HCT116 (cell line): ENCODE results near the gene CADM3. TPM values are rescaled to one million over a fixed set of nuclear protein-coding genes. Genes with fewer than 3 reads are reported as not detected.

Experiments used
- ATAC-seq: fragments of 200-7000 bp; cut with Tn5 transposase; 2 replicates; pipeline ENCODE4 v1.9.1; 2020; ENCODE audit warnings: mild to moderate bottlenecking, moderate library complexity
- BruUV-seq: library from RNA; stranded (reverse); fragments of 400-500 nt; replicated peaks from 2 replicates; lab custom pipeline; 2021; lab: Mats Ljungman, UMichigan
- CTCF ChIA-PET: fragments of 300-600 bp; sonication (Branson Sonifier 250); formaldehyde crosslinking; loops from one replicate; lab custom pipeline; 2021; ENCODE audit warnings: antibody characterized with exemption; lab: Charles Lee
- POLR2A ChIA-PET: fragments of 300-600, 350-600 bp; sonication (Branson Sonifier 250); formaldehyde crosslinking; loops from one replicate; lab custom pipeline; 2021; ENCODE audit warnings: antibody characterized with exemption; lab: Charles Lee
- RAD21 ChIA-PET, 2 experiments: fragments of 300-600 bp; sonication (Branson Sonifier 250); formaldehyde crosslinking; loops; one replicate each; lab custom pipeline; 2023; ENCODE audit warnings: low total read pairs in 2 of 2; ENCODE audit not compliant: uncharacterized antibody in 2 of 2, unreplicated experiment in 2 of 2, low non-redundant PET in 1 of 2; lab: Charles Lee
- DNase-seq: peaks from one replicate; pipeline ENCODE4 v3.0.0-alpha.2; 2010; ENCODE audit warnings: low read depth, low spot score
- H2AFZ ChIP-seq: fragments of 200-600 bp; shearing (Covaris generic), sonication (generic); 2 replicates; pipeline ENCODE4 v1.6.1; 2017; ENCODE audit warnings: low read depth, mixed run types, mixed read lengths, antibody characterized with exemption, low read length; ENCODE audit not compliant: poor library complexity, severe bottlenecking
- H3K27ac ChIP-seq: 2 replicates; pipeline ENCODE4 v1.5.1; 2012; ENCODE audit warnings: low read depth, low read length
- H3K27me3 ChIP-seq: fragments of 200-600 bp; sonication (generic); 2 replicates; pipeline ENCODE4 v1.6.1; 2016; ENCODE audit warnings: mixed run types, low read length, mixed read lengths; ENCODE audit not compliant: insufficient read depth
- H3K36me3 ChIP-seq, 2 experiments: fragments of 200-500 bp in 1 of 2; fragments of 200-600 bp in 1 of 2; sonication (Bioruptor generic) in 1 of 2; sonication (generic) in 1 of 2; 2 replicates each; pipeline versions ENCODE4 v1.5.1 to v1.6.1; 2014 to 2016; ENCODE audit warnings: low read length in 2 of 2, inconsistent platforms in 1 of 2, mixed read lengths in 1 of 2, mixed run types in 1 of 2; ENCODE audit not compliant: insufficient read depth in 2 of 2, control insufficient read depth in 1 of 2
- H3K4me1 ChIP-seq, 2 experiments: fragments of 200-600 bp in 1 of 2; sonication (generic) in 1 of 2; 2 replicates each; pipeline versions ENCODE4 v1.5.1 to v1.6.1; 2012 to 2017; ENCODE audit warnings: low read length in 2 of 2, inconsistent platforms in 1 of 2, mild to moderate bottlenecking in 1 of 2, mixed read lengths in 1 of 2, mixed run types in 1 of 2, moderate library complexity in 1 of 2; ENCODE audit not compliant: insufficient read depth in 2 of 2, control insufficient read depth in 1 of 2
- H3K4me2 ChIP-seq: fragments of 200-600 bp; sonication (generic); 2 replicates; pipeline ENCODE4 v1.6.1; 2017; ENCODE audit warnings: mixed run types, low read length, mixed read lengths
- H3K4me3 ChIP-seq, 2 experiments: fragments of 200-600 bp in 1 of 2; sonication (generic) in 1 of 2; replicated peaks in 1 of 2; 2 replicates each; pipeline ENCODE4 v1.5.1; 2011 to 2016; ENCODE audit warnings: low read length in 2 of 2, control low read depth in 1 of 2, low read depth in 1 of 2, mild to moderate bottlenecking in 1 of 2, mixed read lengths in 1 of 2, mixed run types in 1 of 2
- H3K79me2 ChIP-seq: fragments of 200-600 bp; sonication (generic); 2 replicates; pipeline ENCODE4 v1.6.1; 2017; ENCODE audit warnings: mild to moderate bottlenecking, mixed run types, low read length, moderate library complexity, mixed read lengths; ENCODE audit not compliant: insufficient read depth
- H3K9ac ChIP-seq: fragments of 200-600 bp; sonication (generic); 2 replicates; pipeline ENCODE4 v1.6.1; 2016; ENCODE audit warnings: low read length, mixed read lengths
- H3K9me2 ChIP-seq: fragments of 200-600 bp; sonication (generic), shearing (Covaris generic); 2 replicates; pipeline ENCODE4 v1.6.1; 2017; ENCODE audit warnings: mixed run types, mild to moderate bottlenecking, moderate library complexity; ENCODE audit not compliant: insufficient read depth
- H3K9me3 ChIP-seq, 2 experiments: fragments of 200-500 bp in 1 of 2; fragments of 200-600 bp in 1 of 2; sonication (Bioruptor generic) in 1 of 2; sonication (generic) in 1 of 2; 2 replicates each; pipeline ENCODE4 v1.6.1; 2014 to 2017; ENCODE audit warnings: low read length in 2 of 2, mixed read lengths in 2 of 2, inconsistent platforms in 1 of 2, low read depth in 1 of 2, mild to moderate bottlenecking in 1 of 2, mixed run types in 1 of 2, moderate library complexity in 1 of 2; ENCODE audit not compliant: control insufficient read depth in 1 of 2, insufficient read depth in 1 of 2
- H4K20me1 ChIP-seq: fragments of 200-600 bp; sonication (generic), shearing (Covaris generic); 2 replicates; pipeline ENCODE4 v1.6.1; 2017; ENCODE audit warnings: mixed run types, mild to moderate bottlenecking, moderate library complexity; ENCODE audit not compliant: insufficient read depth
- CBX3 ChIP-seq: IDR thresholded peaks from 2 replicates; pipeline ENCODE4 v1.6.1; 2012; ENCODE audit warnings: low read depth
- CEBPB ChIP-seq: IDR thresholded peaks from 2 replicates; pipeline ENCODE4 v1.6.1; 2012; ENCODE audit warnings: low read depth
- EGR1 ChIP-seq: IDR thresholded peaks from 2 replicates; pipeline ENCODE4 v1.6.1; 2012; ENCODE audit warnings: low read depth
- ELF1 ChIP-seq: IDR thresholded peaks from 2 replicates; pipeline ENCODE4 v1.6.1; 2012; ENCODE audit warnings: low read depth, borderline replicate concordance
- EZH2 ChIP-seq: fragments of 200-600 bp; sonication (generic); IDR thresholded peaks from 2 replicates; pipeline ENCODE4 v1.6.1; 2017; ENCODE audit warnings: antibody characterized with exemption, mixed run types
- FOSL1 ChIP-seq: IDR thresholded peaks from 2 replicates; pipeline ENCODE4 v1.6.1; 2012; ENCODE audit warnings: low read depth
- JUND ChIP-seq: IDR thresholded peaks from 2 replicates; pipeline ENCODE4 v1.6.1; 2012
- MAX ChIP-seq: IDR thresholded peaks from 2 replicates; pipeline ENCODE4 v1.6.1; 2012
- POLR2A ChIP-seq: IDR thresholded peaks from 2 replicates; pipeline ENCODE4 v1.7.0; 2011; ENCODE audit warnings: borderline replicate concordance; ENCODE audit not compliant: insufficient read depth, insufficient read length; ENCODE audit errors: extremely low read depth
- RAD21 ChIP-seq: IDR thresholded peaks from 2 replicates; pipeline ENCODE4 v1.6.1; 2012; ENCODE audit warnings: low read depth, mild to moderate bottlenecking
- SIN3A ChIP-seq: IDR thresholded peaks from 2 replicates; pipeline ENCODE4 v1.6.1; 2012; ENCODE audit warnings: low read depth
- SP1 ChIP-seq: IDR thresholded peaks from 2 replicates; pipeline ENCODE4 v1.6.1; 2012; ENCODE audit warnings: low read depth
- SRF ChIP-seq: IDR thresholded peaks from 2 replicates; pipeline ENCODE4 v1.6.1; 2012; ENCODE audit warnings: low read depth
- ZNF274 ChIP-seq: fragments of 200-500 bp; sonication (Bioruptor generic); IDR thresholded peaks from 2 replicates; pipeline ENCODE4 v1.6.1; 2014; ENCODE audit warnings: mild to moderate bottlenecking, low read depth, low read length, inconsistent platforms
- intact Hi-C: fragments of 100-400 bp; cut with micrococcal nuclease; formaldehyde crosslinking; loops from 2 replicates; pipeline ENCODE4 v1.10.0; 2022
- total RNA-seq: library from RNA; stranded (reverse); gene quantifications from one replicate; pipeline ENCODE4 v1.2.1, GENCODE V29; 2021; ENCODE audit not compliant: unreplicated experiment
- TF ChIP-seq, protein P1 (sequence below): IDR thresholded peaks from 2 replicates; pipeline ENCODE4 v1.6.1; 2011; ENCODE audit warnings: mild to moderate bottlenecking, low read length, moderate library complexity; ENCODE audit not compliant: insufficient replicate concordance; ENCODE audit errors: extremely low read depth
- TF ChIP-seq, protein P2 (sequence below): IDR thresholded peaks from 2 replicates; pipeline ENCODE4 v1.6.1; 2012
- TF ChIP-seq, protein P3 (sequence below): IDR thresholded peaks from 2 replicates; pipeline ENCODE4 v1.6.1; 2012; ENCODE audit warnings: low read depth

CADM3 gene
- total RNA-seq, 1 experiment from 2014 or later: not detected

- no peaks in the 10 kb centered on the region for H3K27me3 ChIP-seq
- ATAC-seq: no peak
- TF ChIP-seq, protein P1, sequence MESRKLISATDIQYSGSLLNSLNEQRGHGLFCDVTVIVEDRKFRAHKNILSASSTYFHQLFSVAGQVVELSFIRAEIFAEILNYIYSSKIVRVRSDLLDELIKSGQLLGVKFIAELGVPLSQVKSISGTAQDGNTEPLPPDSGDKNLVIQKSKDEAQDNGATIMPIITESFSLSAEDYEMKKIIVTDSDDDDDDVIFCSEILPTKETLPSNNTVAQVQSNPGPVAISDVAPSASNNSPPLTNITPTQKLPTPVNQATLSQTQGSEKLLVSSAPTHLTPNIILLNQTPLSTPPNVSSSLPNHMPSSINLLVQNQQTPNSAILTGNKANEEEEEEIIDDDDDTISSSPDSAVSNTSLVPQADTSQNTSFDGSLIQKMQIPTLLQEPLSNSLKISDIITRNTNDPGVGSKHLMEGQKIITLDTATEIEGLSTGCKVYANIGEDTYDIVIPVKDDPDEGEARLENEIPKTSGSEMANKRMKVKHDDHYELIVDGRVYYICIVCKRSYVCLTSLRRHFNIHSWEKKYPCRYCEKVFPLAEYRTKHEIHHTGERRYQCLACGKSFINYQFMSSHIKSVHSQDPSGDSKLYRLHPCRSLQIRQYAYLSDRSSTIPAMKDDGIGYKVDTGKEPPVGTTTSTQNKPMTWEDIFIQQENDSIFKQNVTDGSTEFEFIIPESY: no peak
- TF ChIP-seq SRF (no peak), SP1 (no peak), ZNF274 (no peak), CEBPB (no peak), EGR1 (no peak), MAX (no peak), RAD21 (no peak), EZH2 (no peak), FOSL1 (no peak), CBX3 (no peak), ELF1 (no peak), JUND (no peak), POLR2A (no peak), SIN3A (no peak)
- TF ChIP-seq, protein P2, sequence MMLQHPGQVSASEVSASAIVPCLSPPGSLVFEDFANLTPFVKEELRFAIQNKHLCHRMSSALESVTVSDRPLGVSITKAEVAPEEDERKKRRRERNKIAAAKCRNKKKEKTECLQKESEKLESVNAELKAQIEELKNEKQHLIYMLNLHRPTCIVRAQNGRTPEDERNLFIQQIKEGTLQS: no peak
- TF ChIP-seq, protein P3, sequence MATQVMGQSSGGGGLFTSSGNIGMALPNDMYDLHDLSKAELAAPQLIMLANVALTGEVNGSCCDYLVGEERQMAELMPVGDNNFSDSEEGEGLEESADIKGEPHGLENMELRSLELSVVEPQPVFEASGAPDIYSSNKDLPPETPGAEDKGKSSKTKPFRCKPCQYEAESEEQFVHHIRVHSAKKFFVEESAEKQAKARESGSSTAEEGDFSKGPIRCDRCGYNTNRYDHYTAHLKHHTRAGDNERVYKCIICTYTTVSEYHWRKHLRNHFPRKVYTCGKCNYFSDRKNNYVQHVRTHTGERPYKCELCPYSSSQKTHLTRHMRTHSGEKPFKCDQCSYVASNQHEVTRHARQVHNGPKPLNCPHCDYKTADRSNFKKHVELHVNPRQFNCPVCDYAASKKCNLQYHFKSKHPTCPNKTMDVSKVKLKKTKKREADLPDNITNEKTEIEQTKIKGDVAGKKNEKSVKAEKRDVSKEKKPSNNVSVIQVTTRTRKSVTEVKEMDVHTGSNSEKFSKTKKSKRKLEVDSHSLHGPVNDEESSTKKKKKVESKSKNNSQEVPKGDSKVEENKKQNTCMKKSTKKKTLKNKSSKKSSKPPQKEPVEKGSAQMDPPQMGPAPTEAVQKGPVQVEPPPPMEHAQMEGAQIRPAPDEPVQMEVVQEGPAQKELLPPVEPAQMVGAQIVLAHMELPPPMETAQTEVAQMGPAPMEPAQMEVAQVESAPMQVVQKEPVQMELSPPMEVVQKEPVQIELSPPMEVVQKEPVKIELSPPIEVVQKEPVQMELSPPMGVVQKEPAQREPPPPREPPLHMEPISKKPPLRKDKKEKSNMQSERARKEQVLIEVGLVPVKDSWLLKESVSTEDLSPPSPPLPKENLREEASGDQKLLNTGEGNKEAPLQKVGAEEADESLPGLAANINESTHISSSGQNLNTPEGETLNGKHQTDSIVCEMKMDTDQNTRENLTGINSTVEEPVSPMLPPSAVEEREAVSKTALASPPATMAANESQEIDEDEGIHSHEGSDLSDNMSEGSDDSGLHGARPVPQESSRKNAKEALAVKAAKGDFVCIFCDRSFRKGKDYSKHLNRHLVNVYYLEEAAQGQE: no peak
- TF ChIP-seq, all 23 proteins: peak for 0
- Histone ChIP-seq H4K20me1 (no peaks in the 10 kb centered on the region), H3K9ac (no peak overlapping the region), H3K4me1 (no peaks in the 10 kb centered on the region), H3K4me2 (no peak overlapping the region), H3K9me2 (no peaks in the 10 kb centered on the region), H3K4me3 (no peak overlapping the region), H3K9me3 (no peaks in the 10 kb centered on the region), H3K27ac (no peak overlapping the region), H3K79me2 (no peaks in the 10 kb centered on the region), H2AFZ (no peak overlapping the region), H3K36me3 (no peaks in the 10 kb centered on the region)
- no TSS peak for BruUV-seq
- RAD21 ChIA-PET: no interaction called here
- intact Hi-C loops: no loop called here
- CTCF ChIA-PET: no interaction called here
- POLR2A ChIA-PET: no interaction called here
- DNase-seq: no peak
These were observed 19.4 kb upstream of the CADM3 start for GRCh38 chr1:159152031-159152430.
